H1 (cell line): ENCODE data around the gene OSBPL9. TPM values are rescaled to one million over a fixed set of nuclear protein-coding genes. Genes with fewer than 3 reads are reported as not detected.
"Not testable (repeated sequence)": the region's sequence is repeated elsewhere in the genome, so short reads cannot be mapped to it uniquely, and the experiment has no call there.

Source experiments
- CTCF ChIA-PET: fragments of 300-600 bp; sonication (Branson Sonifier 250); formaldehyde crosslinking; loops from one replicate; lab custom pipeline; 2021; ENCODE audit not compliant: partially characterized antibody; lab: Charles Lee
- POLR2A ChIA-PET: fragments of 300-600 bp; sonication (Branson Sonifier 250); formaldehyde crosslinking; loops from one replicate; lab custom pipeline; 2021; ENCODE audit warnings: inconsistent platforms; ENCODE audit not compliant: partially characterized antibody; lab: Charles Lee
- DNase-seq, 2 experiments: peaks; one replicate each; pipeline versions ENCODE4 v3.0.0 to v3.0.0-alpha.2; 2010 to 2022; ENCODE audit warnings: low spot score in 2 of 2, low read depth in 1 of 2, mixed read lengths in 1 of 2
- FAIRE-seq: peaks from 2 replicates; lab custom pipeline; 2011; peaks lifted over from hg19 to GRCh38; lab: Jason Lieb, UNC
- H2AFZ ChIP-seq: 2 replicates; pipeline ENCODE4 v1.8.1; 2012; ENCODE audit warnings: low read length, inconsistent platforms
- H2AK5ac ChIP-seq: 2 replicates; pipeline ENCODE4 v1.6.1; 2013; ENCODE audit warnings: low read depth, low read length
- H2BK120ac ChIP-seq: replicated peaks from 2 replicates; pipeline ENCODE3; 2013; ENCODE audit warnings: low read depth, low read length, inconsistent platforms
- H2BK12ac ChIP-seq: 2 replicates; pipeline ENCODE4 v1.6.1; 2013; ENCODE audit warnings: low read depth, low read length
- H2BK15ac ChIP-seq: 2 replicates; pipeline ENCODE4 v1.6.1; 2013; ENCODE audit warnings: low read length
- H2BK20ac ChIP-seq: 2 replicates; pipeline ENCODE4 v1.6.1; 2013; ENCODE audit warnings: low read length
- H2BK5ac ChIP-seq: 2 replicates; pipeline ENCODE4 v1.6.1; 2013; ENCODE audit warnings: low read depth, low read length
- H3K14ac ChIP-seq: 2 replicates; pipeline ENCODE4 v1.6.1; 2013; ENCODE audit warnings: inconsistent platforms; ENCODE audit not compliant: insufficient read length
- H3K18ac ChIP-seq: 2 replicates; pipeline ENCODE4 v1.6.1; 2013; ENCODE audit warnings: low read length; ENCODE audit errors: extremely low read depth
- H3K23ac ChIP-seq: 2 replicates; pipeline ENCODE4 v1.6.1; 2013; ENCODE audit warnings: inconsistent platforms; ENCODE audit not compliant: insufficient read length
- H3K23me2 ChIP-seq: 2 replicates; pipeline ENCODE4 v1.6.1; 2013; ENCODE audit warnings: low read depth, low read length
- H3K27ac ChIP-seq: 2 replicates; pipeline ENCODE4 v1.6.1; 2011; ENCODE audit warnings: low read depth, low read length, inconsistent platforms
- H3K27me3 ChIP-seq, 4 experiments: replicated peaks in 1 of 4; 1 replicate in 1 of 4; 2 replicates in 3 of 4; pipeline versions ENCODE4 v1.6.1 to v1.8.1; 2011 to 2013; ENCODE audit warnings: low read length in 3 of 4, mild to moderate bottlenecking in 3 of 4, inconsistent platforms in 2 of 4, mixed read lengths in 2 of 4, moderate library complexity in 1 of 4; ENCODE audit not compliant: control insufficient read depth in 3 of 4, insufficient read depth in 3 of 4; ENCODE audit errors: extremely low read depth in 1 of 4
- H3K36me3 ChIP-seq, 4 experiments: 2 replicates each; pipeline versions ENCODE4 v1.6.1 to v1.8.1; 2011 to 2013; ENCODE audit warnings: mild to moderate bottlenecking in 4 of 4, low read length in 3 of 4, moderate library complexity in 2 of 4, control low read depth in 1 of 4, inconsistent platforms in 1 of 4; ENCODE audit not compliant: insufficient read depth in 4 of 4, control insufficient read depth in 2 of 4
- H3K4ac ChIP-seq: replicated peaks from 2 replicates; pipeline ENCODE3; 2013; ENCODE audit warnings: low read length, low read depth, mixed read lengths, inconsistent platforms; ENCODE audit not compliant: insufficient read length
- H3K4me1 ChIP-seq, 4 experiments: replicated peaks in 1 of 4; 1 replicate in 1 of 4; 2 replicates in 3 of 4; pipeline versions ENCODE4 v1.6.1 to v1.8.1; 2011 to 2013; ENCODE audit warnings: low read length in 3 of 4, inconsistent platforms in 2 of 4, mixed read lengths in 1 of 4; ENCODE audit not compliant: insufficient read depth in 4 of 4, control insufficient read depth in 3 of 4
- H3K4me2 ChIP-seq, 2 experiments: 2 replicates each; pipeline versions ENCODE4 v1.6.1 to v1.8.1; 2011 to 2013; ENCODE audit warnings: low read depth in 2 of 2, low read length in 2 of 2, control low read depth in 1 of 2, inconsistent platforms in 1 of 2, mild to moderate bottlenecking in 1 of 2; ENCODE audit not compliant: insufficient read depth in 1 of 2
- H3K4me3 ChIP-seq, 4 experiments: fragments of 200-600, 300-600 bp in 1 of 4; sonication (generic), shearing (Covaris generic), sonication (Bioruptor Twin) in 1 of 4; 2 replicates each; pipeline versions ENCODE4 v1.5.1 to v1.8.1; 2011 to 2016; ENCODE audit warnings: low read length in 4 of 4, low read depth in 3 of 4, control low read depth in 2 of 4, inconsistent platforms in 2 of 4, mild to moderate bottlenecking in 2 of 4, mixed read lengths in 1 of 4, moderate library complexity in 1 of 4; ENCODE audit not compliant: insufficient read depth in 2 of 4; ENCODE audit errors: extremely low read depth in 1 of 4
- H3K56ac ChIP-seq: replicated peaks from 2 replicates; pipeline ENCODE3; 2013; ENCODE audit warnings: low read depth, mild to moderate bottlenecking, mixed read lengths, low read length, inconsistent platforms; ENCODE audit not compliant: insufficient read length
- H3K79me1 ChIP-seq: 2 replicates; pipeline ENCODE4 v1.6.1; 2013; ENCODE audit warnings: low read depth, low read length, control low read depth
- H3K79me2 ChIP-seq, 2 experiments: 2 replicates each; pipeline versions ENCODE4 v1.6.1 to v1.8.1; 2012 to 2013; ENCODE audit warnings: low read length in 2 of 2, mild to moderate bottlenecking in 2 of 2, inconsistent platforms in 1 of 2; ENCODE audit not compliant: insufficient read depth in 2 of 2, control insufficient read depth in 1 of 2
- H3K9ac ChIP-seq, 4 experiments: replicated peaks in 1 of 4; 1 replicate in 1 of 4; 2 replicates in 3 of 4; pipeline versions ENCODE4 v1.6.1 to v1.8.1; 2011 to 2013; ENCODE audit warnings: low read depth in 3 of 4, low read length in 3 of 4, control low read depth in 2 of 4, mild to moderate bottlenecking in 2 of 4, moderate library complexity in 2 of 4, inconsistent platforms in 1 of 4; ENCODE audit errors: extremely low read depth in 1 of 4
- H3K9me3 ChIP-seq, 2 experiments: 2 replicates each; pipeline versions ENCODE4 v1.6.1 to v1.8.1; 2012 to 2013; ENCODE audit warnings: mild to moderate bottlenecking in 2 of 2, moderate library complexity in 2 of 2, control low read depth in 1 of 2, inconsistent platforms in 1 of 2, low read depth in 1 of 2, low read length in 1 of 2, mixed read lengths in 1 of 2; ENCODE audit not compliant: insufficient read depth in 2 of 2
- H4K20me1 ChIP-seq, 2 experiments: replicated peaks in 1 of 2; 2 replicates each; pipeline versions ENCODE3 to v1.8.1; 2011 to 2013; ENCODE audit warnings: inconsistent platforms in 2 of 2, low read length in 2 of 2, mild to moderate bottlenecking in 1 of 2; ENCODE audit not compliant: insufficient read depth in 2 of 2, control insufficient read depth in 1 of 2
- H4K5ac ChIP-seq: 2 replicates; pipeline ENCODE4 v1.6.1; 2013; ENCODE audit warnings: low read length, low read depth, mixed read lengths, inconsistent platforms; ENCODE audit not compliant: insufficient read length
- H4K8ac ChIP-seq: 2 replicates; pipeline ENCODE4 v1.8.0; 2013; ENCODE audit warnings: mild to moderate bottlenecking, moderate library complexity, low read length, inconsistent platforms; ENCODE audit not compliant: insufficient read depth; ENCODE audit errors: extremely low read depth
- H4K91ac ChIP-seq: replicated peaks from 2 replicates; pipeline ENCODE3; 2013; ENCODE audit warnings: low read length, mixed read lengths, inconsistent platforms; ENCODE audit not compliant: insufficient read length
- RFX5 ChIP-seq: IDR thresholded peaks from 2 replicates; pipeline ENCODE4 v1.6.1; 2011; ENCODE audit warnings: low read depth, low read length, improper control_type of control experiment, borderline replicate concordance
- WGBS, 2 experiments: shearing (Covaris generic) in 1 of 2; methylation state at CpG; one replicate each; pipeline versions ENCODE4 v1.1.6 to v1.1.7; 2013 to 2015; ENCODE audit warnings: low lambda C conversion rate in 2 of 2, mixed read lengths in 2 of 2, inconsistent platforms in 1 of 2, low coverage in 1 of 2, missing lambda C conversion rate in 1 of 2; ENCODE audit not compliant: insufficient replicate concordance in 2 of 2, insufficient coverage in 1 of 2, insufficient read length in 1 of 2; ENCODE audit errors: extremely low coverage in 1 of 2, missing lambda C conversion rate in 1 of 2; 5-methylcytosine and 5-hydroxymethylcytosine counted together
- polyA plus RNA-seq, 7 experiments: library from polyadenylated mRNA; depleted of rRNA in 3 of 7; stranded (reverse) in 5 of 7; unstranded in 2 of 7; fragments of >200 nt in 5 of 7; fragments of 200-250 nt in 2 of 7; gene quantifications; 1 replicate in 5 of 7; 2 replicates in 1 of 7; 4 replicates in 1 of 7; pipeline versions ENCODE4 v1.2.1 to v1.2.3, GENCODE V29; 2011 to 2013; ENCODE audit warnings: missing spikeins in 2 of 7, mixed read lengths in 2 of 7
- total RNA-seq: library from RNA; stranded (reverse); fragmentation: NEBNext Ultra II Directional; extraction: Animal tissue kit (Norgen Biotek cat#: 25700); gene quantifications from 2 replicates; pipeline ENCODE4 v1.2.1, GENCODE V29; 2021

Gene OSBPL9
- total and polyA plus RNA-seq, 2 of the 8 experiments (the other 6 are each of a cell fraction or from before 2014, with no cell fraction given), result 58.2 to 71.6 TPM

DNA sequence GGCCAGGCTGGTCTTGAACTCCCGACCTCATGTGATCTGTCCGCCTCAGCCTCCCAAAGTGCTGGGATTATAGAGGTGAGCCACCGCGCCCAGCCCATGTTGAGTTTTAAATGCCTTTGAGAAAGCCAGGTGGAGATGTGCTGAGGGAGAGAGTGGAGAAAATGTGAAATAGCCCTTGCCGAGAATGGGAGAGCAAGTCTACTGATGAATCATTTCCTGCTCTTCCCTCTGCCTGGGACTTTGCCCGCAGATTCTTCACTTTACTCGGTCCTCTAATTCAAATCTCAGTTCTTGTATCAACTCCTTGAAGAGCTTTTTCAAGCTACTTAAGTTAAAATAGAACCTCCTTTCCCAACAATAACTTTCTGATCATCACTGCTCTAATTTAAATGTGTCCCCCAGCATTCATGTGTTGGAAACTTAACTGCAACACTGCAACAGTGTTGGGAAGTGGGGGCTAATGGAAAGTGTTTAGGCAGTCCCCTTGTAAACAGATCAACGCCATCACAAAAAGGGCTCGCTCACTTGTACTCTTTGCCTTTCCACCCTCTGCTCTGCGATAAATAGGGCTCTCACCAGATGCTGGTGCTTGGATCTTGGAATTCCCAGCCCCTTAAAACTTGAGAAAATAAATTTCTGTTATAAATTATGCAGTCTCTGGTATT, 27.8 kb downstream of the OSBPL9 start (continued):
- no peak for TF ChIP-seq RFX5

GRCh38 chr1:51646592-51646991, 29.7 kb downstream of the OSBPL9 start:
- H3K9ac ChIP-seq, H3K36me3 ChIP-seq, H2BK12ac ChIP-seq, H3K79me1 ChIP-seq, H3K4me2 ChIP-seq, H3K23ac ChIP-seq, FAIRE-seq, DNase-seq, H3K27ac ChIP-seq, H3K27me3 ChIP-seq, H3K14ac ChIP-seq, H2AFZ ChIP-seq, H2BK15ac ChIP-seq, H2BK5ac ChIP-seq, POLR2A ChIA-PET, CTCF ChIA-PET, H4K5ac ChIP-seq, H3K79me2 ChIP-seq, H2BK20ac ChIP-seq, H3K9me3 ChIP-seq, H2AK5ac ChIP-seq, H3K4me3 ChIP-seq, H3K23me2 ChIP-seq, H4K91ac ChIP-seq, H4K8ac ChIP-seq, H3K18ac ChIP-seq, H2BK120ac ChIP-seq, H3K4ac ChIP-seq, H3K56ac ChIP-seq, H4K20me1 ChIP-seq: not testable (repeated sequence)
- 96% methylated on average over 3 of the region's 3 CpGs; no CpG with 5 or more reads in 1 of the 2 experiments for WGBS, 2 experiments
- peaks cover 0 to 10% (median 5%) of the 10 kb centered on the region in 4 experiments; a peak in 5 of 7 replicates for H3K4me1 ChIP-seq
